ENCODE measurements around the gene TTPAL. TPM values are rescaled to one million over a fixed set of nuclear protein-coding genes. Genes with fewer than 3 reads are reported as not detected.

Gene TTPAL
- total RNA-seq, 2 donors from 2014 or later: 18.3 to 19.4 TPM

GRCh38 chr20:44543358-44543757 lies 67.7 kb downstream of the TTPAL start:
- H3K4me1 Mint-ChIP-seq: peaks cover 14% of the 10 kb centered on the region
- 93 to 95% methylated on average over 3 of the region's 3 CpGs for WGBS, 2 experiments (ENCODE audit: insufficient coverage in 1 of 2, insufficient read length in 1 of 2)

More at GRCh38 chr20:44543358-44543757, 67.7 kb downstream of the TTPAL start:
- no peaks in the 10 kb centered on the region for H3K36me3 ChIP-seq (ENCODE audit: control insufficient read depth, insufficient read depth, low read length)
- H3K4me1 ChIP-seq (ENCODE audit: control insufficient read depth, insufficient read depth, low read length): no peaks in the 10 kb centered on the region
- H3K4me3 ChIP-seq (ENCODE audit: low read length): no peak overlapping the region
- H3K9ac ChIP-seq (ENCODE audit: extremely low read depth, low read length, poor library complexity, severe bottlenecking): no peak overlapping the region
- H3K27me3 ChIP-seq (ENCODE audit: control insufficient read depth, insufficient read depth, low read length, poor library complexity, severe bottlenecking): no peaks in the 10 kb centered on the region
- no peak overlapping the region for H3K4me3 Mint-ChIP-seq
- H3K27ac Mint-ChIP-seq: peak overlapping the region; percentile 14
- H3K27ac ChIP-seq (ENCODE audit: low read depth, low read length): no peak overlapping the region
- TF ChIP-seq CTCF (conservative IDR thresholded peaks at IDR 0.05): no peak
- no peaks in the 10 kb centered on the region for H3K27me3 Mint-ChIP-seq (ENCODE audit: insufficient read depth)
- H3K36me3 Mint-ChIP-seq (ENCODE audit: low read depth): no peaks in the 10 kb centered on the region
- H3K9me3 Mint-ChIP-seq: no peaks in the 10 kb centered on the region
- DNase-seq: no peak
- no peaks in the 10 kb centered on the region for H3K9me3 ChIP-seq (ENCODE audit: control insufficient read depth, low read length)

Other genes starting within 250 kb of the TTPAL start
- gene GDAP1L1, start 228.6 kb upstream of the TTPAL start, total RNA-seq: 1 to 10 TPM in 1 of 2 donors, not detected in 1; 1.9 TPM
- 1 to 10 TPM; 2.4 to 2.9 TPM for gene FITM2, start 164.7 kb upstream of the TTPAL start, total RNA-seq
- gene R3HDML, start 138.8 kb upstream of the TTPAL start, total RNA-seq: not detected
- gene HNF4A, start 120.2 kb upstream of the TTPAL start, total RNA-seq: 10 to 100 TPM; 56.3 to 58.0 TPM
- 10 to 100 TPM; 75.6 to 91.3 TPM for gene SERINC3, start 46.2 kb downstream of the TTPAL start, total RNA-seq
- gene PKIG, start 106.7 kb downstream of the TTPAL start, total RNA-seq: 10 to 100 TPM; 61.5 to 77.6 TPM
- gene ADA, start 175.8 kb downstream of the TTPAL start, total RNA-seq: 10 to 100 TPM; 12.8 to 15.9 TPM
- not detected for gene CCN5, start 239.5 kb downstream of the TTPAL start, total RNA-seq